Stimulated activated CD8-positive, alpha-beta memory T cell treated with anti-CD3 and anti-CD28 coated beads, Interleukin-12 subunit alpha, Interleukin-12 subunit beta, amount 100 ng/mL, for 24 hours (primary cell): ENCODE measurements around the gene C10orf53.
"Not testable (repeated sequence)": the region's sequence is repeated elsewhere in the genome, so short reads cannot be mapped to it uniquely, and the experiment has no call there.

Source experiments
- DNase-seq: peaks from one replicate; pipeline ENCODE4 v3.0.0-alpha.2; 2020; ENCODE audit errors: extremely low read depth

Gene C10orf53

GRCh38 chr10:49688261-49688846, 8.9 kb downstream of the C10orf53 start:
- DNase-seq: no peak

GRCh38 chr10:49688920-49689319, 9.5 kb downstream of the C10orf53 start:
- no peak for DNase-seq

GRCh38 chr10:49689882-49690510, 10.5 kb downstream of the C10orf53 start:
- DNase-seq: no peak

GRCh38 chr10:49690698-49691356, 11.4 kb downstream of the C10orf53 start:
- no peak for DNase-seq

GRCh38 chr10:49691588-49691987, 12.1 kb downstream of the C10orf53 start:
- no peak for DNase-seq

GRCh38 chr10:49694466-49694865, 15.0 kb downstream of the C10orf53 start:
- no peak for DNase-seq

GRCh38 chr10:49696311-49696710, 16.9 kb downstream of the C10orf53 start:
- DNase-seq: no peak

- no peak for DNase-seq
Measured at GRCh38 chr10:49698679-49699078, 19.2 kb downstream of the C10orf53 start.

- DNase-seq: no peak
Measured at GRCh38 chr10:49700211-49700610, 20.8 kb downstream of the C10orf53 start.

- no peak for DNase-seq
Measured at GRCh38 chr10:49700997-49701396, 21.5 kb downstream of the C10orf53 start.

- DNase-seq: no peak
Measured at GRCh38 chr10:49707585-49707984, 28.1 kb downstream of the C10orf53 start.

- no peak for DNase-seq
Measured at GRCh38 chr10:49709934-49710333, 30.5 kb downstream of the C10orf53 start.

GRCh38 chr10:49710966-49711365, 31.5 kb downstream of the C10orf53 start:
- DNase-seq: no peak

- DNase-seq: no peak
Measured at GRCh38 chr10:49711481-49711880, 32.0 kb downstream of the C10orf53 start.

GRCh38 chr10:49713266-49713665, 33.8 kb downstream of the C10orf53 start:
- DNase-seq: no peak

GRCh38 chr10:49715157-49715556, 35.7 kb downstream of the C10orf53 start:
- not testable (repeated sequence) for DNase-seq

- DNase-seq: no peak
Measured at GRCh38 chr10:49726593-49726992, 47.1 kb downstream of the C10orf53 start.

GRCh38 chr10:49733866-49734265, 54.4 kb downstream of the C10orf53 start:
- no peak for DNase-seq

- DNase-seq: no peak
Measured at GRCh38 chr10:49734676-49735075, 55.2 kb downstream of the C10orf53 start.

GRCh38 chr10:49735161-49735560, 55.7 kb downstream of the C10orf53 start:
- DNase-seq: no peak

GRCh38 chr10:49735848-49736563, 56.6 kb downstream of the C10orf53 start:
- DNase-seq: no peak

- DNase-seq: no peak
Measured at GRCh38 chr10:49736564-49737113, 57.2 kb downstream of the C10orf53 start.
